Measurements from ENCODE around the gene ZC4H2.
"Not testable (repeated sequence)": the region's sequence is repeated elsewhere in the genome, so short reads cannot be mapped to it uniquely, and the experiment has no call there.

ZC4H2 gene

DNA sequence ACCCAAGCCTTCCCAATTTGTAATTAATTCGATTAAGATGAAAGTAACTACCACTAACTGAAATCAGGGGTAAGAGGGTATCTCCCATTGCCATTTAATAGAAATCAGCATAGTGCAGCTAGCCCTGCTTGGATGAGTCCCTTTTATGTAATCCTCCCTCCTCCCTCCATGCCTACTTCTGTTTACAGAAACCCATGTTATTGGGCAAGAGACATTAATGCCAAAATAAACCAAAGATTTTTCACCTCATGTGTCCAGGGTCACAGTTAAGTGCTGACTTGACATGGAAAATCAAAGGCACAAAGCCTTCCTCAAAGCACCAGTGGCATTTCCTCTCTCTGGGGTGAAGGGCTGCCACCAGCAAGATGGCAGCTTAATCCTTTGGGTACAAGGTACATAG is 50.8 kb downstream of the ZC4H2 start:
- H3K27me3 ChIP-seq (ENCODE audit: control insufficient read depth, insufficient read depth, low read length): no peaks in the 10 kb centered on the region
- H3K36me3 ChIP-seq (ENCODE audit: control insufficient read depth, insufficient read depth, low read length): peaks cover 8% of the 10 kb centered on the region
- no peak overlapping the region for H3K4me3 ChIP-seq (ENCODE audit: low read depth, low read length)
- H3K9me3 ChIP-seq (ENCODE audit: control insufficient read depth, insufficient read depth, low read depth, low read length): peaks cover 50% of the 10 kb centered on the region
- H3K9ac ChIP-seq (ENCODE audit: low read length): no peak overlapping the region
- H3K4me1 ChIP-seq (ENCODE audit: control insufficient read depth, insufficient read depth, low read length): no peaks in the 10 kb centered on the region
- no peak overlapping the region for H3K27ac ChIP-seq (ENCODE audit: low read depth, low read length)

DNA sequence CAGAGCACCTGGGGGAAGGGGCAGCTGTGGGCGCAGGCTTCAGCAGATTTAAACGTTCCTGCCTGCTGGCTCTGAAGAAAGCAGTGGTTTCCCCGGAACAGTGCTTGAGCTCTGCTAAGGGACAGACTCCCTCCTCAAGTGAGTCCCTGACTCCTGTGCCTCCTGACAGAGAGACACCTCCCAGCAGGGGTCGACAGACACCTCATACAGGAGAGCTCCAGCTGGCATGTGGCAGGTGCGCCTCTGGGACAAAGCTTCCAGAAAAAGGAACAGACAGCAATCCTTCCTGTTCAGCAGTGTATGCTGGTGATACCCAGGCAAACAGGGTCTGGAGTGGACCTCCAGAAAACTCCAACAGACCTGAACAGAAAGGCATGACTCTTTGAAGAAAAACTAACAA is 68.1 kb downstream of the ZC4H2 start:
- Histone ChIP-seq H3K4me3 (ENCODE audit: low read depth, low read length) (no peak overlapping the region), H3K27ac (ENCODE audit: low read depth, low read length) (no peak overlapping the region), H3K36me3 (ENCODE audit: control insufficient read depth, insufficient read depth, low read length) (peaks cover 4% of the 10 kb centered on the region), H3K4me1 (ENCODE audit: control insufficient read depth, insufficient read depth, low read length) (no peaks in the 10 kb centered on the region), H3K9me3 (ENCODE audit: control insufficient read depth, insufficient read depth, low read depth, low read length) (peaks cover 18% of the 10 kb centered on the region; the same call in 1 of the 2 replicates), H3K27me3 (ENCODE audit: control insufficient read depth, insufficient read depth, low read length) (no peaks in the 10 kb centered on the region), H3K9ac (ENCODE audit: low read length) (no peak overlapping the region)

DNA sequence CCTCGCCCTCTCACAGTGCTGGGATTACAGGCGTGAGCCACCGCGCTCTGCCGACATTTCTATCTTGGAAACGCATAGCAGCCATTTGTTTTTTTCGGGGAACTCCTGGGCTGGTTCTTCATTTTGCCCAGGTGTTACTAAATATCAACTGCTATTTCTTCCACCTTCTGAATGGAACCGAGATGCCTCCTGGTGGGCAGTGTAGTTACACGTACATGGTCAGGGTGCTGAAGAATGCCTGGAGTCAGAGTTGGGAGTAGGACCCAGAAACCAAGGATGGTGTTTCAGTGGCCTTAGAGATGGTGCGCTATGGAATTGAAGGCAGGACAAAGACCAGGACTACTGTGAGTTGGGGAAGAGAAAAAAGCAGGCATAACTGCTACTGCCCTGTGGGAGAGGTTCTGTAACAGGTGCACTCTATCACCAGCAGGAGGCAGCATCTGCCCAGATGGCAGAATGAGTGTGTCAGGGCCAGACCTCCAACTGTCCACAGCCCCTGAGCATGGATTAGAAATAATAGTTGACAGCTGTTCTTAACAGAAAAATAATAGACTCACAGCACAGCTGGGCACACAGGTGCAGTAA is 81.7 kb downstream of the ZC4H2 start:
- Histone ChIP-seq H3K27ac (ENCODE audit: low read depth, low read length) (no peak overlapping the region), H3K36me3 (ENCODE audit: control insufficient read depth, insufficient read depth, low read length) (no peaks in the 10 kb centered on the region), H3K4me3 (ENCODE audit: low read depth, low read length) (no peak overlapping the region), H3K9me3 (ENCODE audit: control insufficient read depth, insufficient read depth, low read depth, low read length) (peaks cover 34% of the 10 kb centered on the region), H3K4me1 (ENCODE audit: control insufficient read depth, insufficient read depth, low read length) (no peaks in the 10 kb centered on the region), H3K9ac (ENCODE audit: low read length) (no peak overlapping the region), H3K27me3 (ENCODE audit: control insufficient read depth, insufficient read depth, low read length) (no peaks in the 10 kb centered on the region)

DNA sequence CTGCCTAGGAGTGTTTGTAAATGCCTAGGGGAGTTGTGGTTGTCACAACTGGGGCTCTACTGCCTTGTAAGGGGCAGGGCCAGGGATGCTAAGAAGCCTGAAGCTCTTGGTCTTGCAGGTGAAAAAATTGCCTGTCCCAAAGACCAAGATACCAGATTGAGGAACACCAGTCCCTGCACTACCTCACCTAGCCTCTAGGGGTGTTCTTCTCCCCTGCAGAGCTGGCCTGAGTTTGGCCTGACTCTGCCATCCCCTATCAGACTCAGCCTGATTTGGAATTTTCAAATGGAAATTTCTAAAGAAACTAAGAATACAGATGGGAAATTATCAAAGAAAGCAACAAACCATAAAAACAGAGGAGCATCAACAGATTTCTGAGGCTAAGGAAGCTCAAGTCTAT is 90.4 kb downstream of the ZC4H2 start:
- H3K4me1 ChIP-seq (ENCODE audit: control insufficient read depth, insufficient read depth, low read length): no peaks in the 10 kb centered on the region
- no peaks in the 10 kb centered on the region for H3K36me3 ChIP-seq (ENCODE audit: control insufficient read depth, insufficient read depth, low read length)
- H3K9me3 ChIP-seq (ENCODE audit: control insufficient read depth, insufficient read depth, low read depth, low read length): peaks cover 5% of the 10 kb centered on the region; the same call in 1 of the 2 replicates
- no peak overlapping the region for H3K4me3 ChIP-seq (ENCODE audit: low read depth, low read length)
- no peak overlapping the region for H3K27ac ChIP-seq (ENCODE audit: low read depth, low read length)
- H3K27me3 ChIP-seq (ENCODE audit: control insufficient read depth, insufficient read depth, low read length): no peaks in the 10 kb centered on the region
- H3K9ac ChIP-seq (ENCODE audit: low read length): no peak overlapping the region

DNA sequence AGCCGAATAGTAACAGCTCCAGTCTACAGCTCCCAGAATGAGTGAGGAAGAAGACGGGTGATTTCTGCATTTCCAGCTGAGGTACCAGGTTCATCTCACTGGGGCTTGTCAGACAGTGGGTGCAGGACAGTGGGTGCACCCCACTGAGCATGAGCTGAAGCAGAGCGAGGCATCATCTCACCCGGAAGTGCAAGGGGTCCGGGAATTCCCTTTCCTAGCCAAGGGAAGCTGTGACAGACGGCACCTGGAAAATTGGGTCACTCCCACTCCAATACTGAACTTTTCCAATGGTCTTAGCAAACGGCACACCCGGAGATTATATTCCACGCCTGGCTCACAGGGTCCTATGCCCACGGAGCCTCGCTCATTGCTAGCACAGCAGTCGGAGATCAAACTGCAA is 97.5 kb downstream of the ZC4H2 start:
- H3K4me3 ChIP-seq (ENCODE audit: low read depth, low read length); H3K9ac ChIP-seq (ENCODE audit: low read length); H3K4me1 ChIP-seq (ENCODE audit: control insufficient read depth, insufficient read depth, low read length); H3K27me3 ChIP-seq (ENCODE audit: control insufficient read depth, insufficient read depth, low read length); H3K36me3 ChIP-seq (ENCODE audit: control insufficient read depth, insufficient read depth, low read length); H3K27ac ChIP-seq (ENCODE audit: low read depth, low read length): not testable (repeated sequence)
- H3K9me3 ChIP-seq (ENCODE audit: control insufficient read depth, insufficient read depth, low read depth, low read length): peaks cover 16% of the 10 kb centered on the region; the same call in 1 of the 2 replicates

DNA sequence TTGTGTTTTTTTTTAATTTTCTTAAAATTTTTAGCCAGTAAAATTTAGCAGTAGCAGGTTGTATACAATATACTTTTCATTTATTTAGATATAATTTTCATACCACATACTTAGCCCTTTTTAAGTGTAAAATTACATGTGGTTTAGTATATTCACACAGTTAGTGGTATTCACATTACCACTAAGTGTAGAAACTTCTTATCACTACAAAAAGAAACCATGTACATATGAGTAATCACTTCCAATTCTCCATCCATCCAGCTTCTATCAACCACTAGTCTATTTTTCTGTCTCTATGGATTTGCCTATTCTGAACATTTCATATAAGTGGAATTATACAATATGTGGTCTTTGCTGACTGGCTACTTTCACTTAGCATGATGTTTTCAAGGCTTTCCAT is 109.0 kb downstream of the ZC4H2 start:
- H3K27ac ChIP-seq (ENCODE audit: low read depth, low read length): no peak overlapping the region
- H3K27me3 ChIP-seq (ENCODE audit: control insufficient read depth, insufficient read depth, low read length): no peaks in the 10 kb centered on the region
- H3K9ac ChIP-seq (ENCODE audit: low read length): no peak overlapping the region
- H3K9me3 ChIP-seq (ENCODE audit: control insufficient read depth, insufficient read depth, low read depth, low read length): peaks cover 22% of the 10 kb centered on the region
- H3K4me1 ChIP-seq (ENCODE audit: control insufficient read depth, insufficient read depth, low read length): no peaks in the 10 kb centered on the region
- H3K36me3 ChIP-seq (ENCODE audit: control insufficient read depth, insufficient read depth, low read length): no peaks in the 10 kb centered on the region
- no peak overlapping the region for H3K4me3 ChIP-seq (ENCODE audit: low read depth, low read length)
